Measurements from ENCODE around the gene TNNI3. TPM values are rescaled to one million over a fixed set of nuclear protein-coding genes. Genes with fewer than 3 reads are reported as not detected.

The TNNI3 gene
- total RNA-seq, 4 donors from 2014 or later = not detected

- peaks cover 2 to 100% of the 10 kb centered on the region in 2 donors for H3K27me3 ChIP-seq
- WGBS, 2 donors = 16 to 26% methylated on average over 3 of the region's 3 CpGs
- no peaks in the 10 kb centered on the region for H3K36me3 ChIP-seq
Observed at GRCh38 chr19:55145232-55145631, 12.3 kb downstream of the TNNI3 start.

GRCh38 chr19:55141696-55142095, 15.8 kb downstream of the TNNI3 start:
- TF ChIP-seq EP300 (IDR thresholded peaks at IDR 0.05) = no peak
- no peak for TF ChIP-seq POLR2A (IDR thresholded peaks at IDR 0.05)
- no peak for TF ChIP-seq CTCF (IDR thresholded peaks at IDR 0.05)

More at GRCh38 chr19:55145232-55145631, 12.3 kb downstream of the TNNI3 start:
- H3K4me3 ChIP-seq = no peak overlapping the region
- DNase-seq (ENCODE audit: low spot score in 2 of 2) = no peak
- no peaks in the 10 kb centered on the region for H3K9me3 ChIP-seq
- peaks cover 0 to 19% (median 0%) of the 10 kb centered on the region in 4 donors for H3K4me1 ChIP-seq
- no peak overlapping the region for H3K27ac ChIP-seq
- TF ChIP-seq EP300 (IDR thresholded peaks at IDR 0.05) = no peak
- no peak for TF ChIP-seq CTCF (IDR thresholded peaks at IDR 0.05)
- TF ChIP-seq POLR2A (IDR thresholded peaks at IDR 0.05) = no peak

GRCh38 chr19:55137915-55138314, 19.6 kb downstream of the TNNI3 start:
- TF ChIP-seq POLR2A (IDR thresholded peaks at IDR 0.05) (no peak), EP300 (IDR thresholded peaks at IDR 0.05) (no peak), CTCF (IDR thresholded peaks at IDR 0.05) (no peak)
- 39 to 41% methylated on average over 9 of the region's 9 CpGs for WGBS, 2 donors

More at GRCh38 chr19:55141696-55142095, 15.8 kb downstream of the TNNI3 start:
- Histone ChIP-seq H3K9me3 (no peaks in the 10 kb centered on the region), H3K4me1 (peaks cover 0 to 17% (median 0%) of the 10 kb centered on the region in 4 donors), H3K27me3 (peaks cover 2 to 90% of the 10 kb centered on the region in 2 donors), H3K4me3 (no peak overlapping the region), H3K36me3 (no peaks in the 10 kb centered on the region), H3K27ac (no peak overlapping the region)
- DNase-seq (ENCODE audit: low spot score in 2 of 2) = no peak
- WGBS, 2 donors = 18 to 21% methylated on average over 21 of the region's 21 CpGs

GRCh38 chr19:55136399-55137102, 21.0 kb downstream of the TNNI3 start:
- no peak overlapping the region for H3K4me3 ChIP-seq
- peaks cover 0 to 87% of the 10 kb centered on the region in 2 donors for H3K27me3 ChIP-seq
- TF ChIP-seq POLR2A (IDR thresholded peaks at IDR 0.05) (no peak), EP300 (IDR thresholded peaks at IDR 0.05) (no peak), CTCF (IDR thresholded peaks at IDR 0.05) (no peak)
- H3K36me3 ChIP-seq = no peaks in the 10 kb centered on the region
- no peak for DNase-seq (ENCODE audit: low spot score in 2 of 2)
- H3K27ac ChIP-seq = no peak overlapping the region
- 82% methylated on average over 17 of the region's 17 CpGs for WGBS, 2 donors
- H3K4me1 ChIP-seq = peaks cover 0 to 10% (median 0%) of the 10 kb centered on the region in 4 donors
- no peaks in the 10 kb centered on the region for H3K9me3 ChIP-seq

More at GRCh38 chr19:55137915-55138314, 19.6 kb downstream of the TNNI3 start:
- Histone ChIP-seq H3K4me1 (peaks cover 0 to 5% (median 0%) of the 10 kb centered on the region in 4 donors), H3K27me3 (peaks cover 2 to 87% of the 10 kb centered on the region in 2 donors), H3K27ac (no peak overlapping the region), H3K36me3 (no peaks in the 10 kb centered on the region), H3K4me3 (no peak overlapping the region), H3K9me3 (no peaks in the 10 kb centered on the region)
- no peak for DNase-seq (ENCODE audit: low spot score in 2 of 2)

- no peak for DNase-seq (ENCODE audit: low spot score in 2 of 2)
- TF ChIP-seq POLR2A (IDR thresholded peaks at IDR 0.05) = no peak
- TF ChIP-seq EP300 (IDR thresholded peaks at IDR 0.05) = no peak
- no peak for TF ChIP-seq CTCF (IDR thresholded peaks at IDR 0.05)
- Histone ChIP-seq H3K27me3 (peaks cover 0 to 81% of the 10 kb centered on the region in 2 donors), H3K27ac (no peak overlapping the region), H3K4me3 (no peak overlapping the region), H3K4me1 (peaks cover 0 to 6% (median 0%) of the 10 kb centered on the region in 4 donors), H3K36me3 (no peaks in the 10 kb centered on the region), H3K9me3 (no peaks in the 10 kb centered on the region)
- WGBS, 2 donors = 0 to 20% methylated on average over 2 to 3 of the region's 3 CpGs
Observed at GRCh38 chr19:55134736-55135135, 22.8 kb downstream of the TNNI3 start.
